ENCODE measurements around the gene KIF6. TPM values are rescaled to one million over a fixed set of nuclear protein-coding genes. Genes with fewer than 3 reads are reported as not detected.

KIF6 gene
- total RNA-seq, 4 donors from 2014 or later, result 0.19 to 0.38 TPM; not detected in 2

- ATAC-seq (ENCODE audit: low FRiP score) (no peak), DNase-seq (ENCODE audit: low spot score) (no peak)
- TF ChIP-seq CTCF (IDR thresholded peaks at IDR 0.05), result no peak
Measured at GRCh38 chr6:39428816-39429215, 296.4 kb downstream of the KIF6 start.

GRCh38 chr6:39428152-39428551 is 297.1 kb downstream of the KIF6 start:
- DNase-seq (ENCODE audit: low spot score) (no peak), ATAC-seq (ENCODE audit: low FRiP score) (no peak)
- TF ChIP-seq CTCF (IDR thresholded peaks at IDR 0.05), result no peak

- ATAC-seq (ENCODE audit: low FRiP score) (peak; percentile 58), DNase-seq (ENCODE audit: low spot score) (no peak)
- no peak for TF ChIP-seq CTCF (IDR thresholded peaks at IDR 0.05)
Measured at GRCh38 chr6:39426073-39426456, 299.1 kb downstream of the KIF6 start.

- no peak for ATAC-seq (ENCODE audit: low FRiP score)
- TF ChIP-seq CTCF (IDR thresholded peaks at IDR 0.05), result no peak
- DNase-seq (ENCODE audit: low spot score), result no peak
Measured at GRCh38 chr6:39425346-39426072, 299.7 kb downstream of the KIF6 start.

GRCh38 chr6:39424831-39425230 is 300.4 kb downstream of the KIF6 start:
- TF ChIP-seq CTCF (IDR thresholded peaks at IDR 0.05), result no peak
- ATAC-seq (ENCODE audit: low FRiP score), result no peak
- DNase-seq (ENCODE audit: low spot score), result no peak

- ATAC-seq (ENCODE audit: low FRiP score) (no peak), DNase-seq (ENCODE audit: low spot score) (no peak)
- no peak for TF ChIP-seq CTCF (IDR thresholded peaks at IDR 0.05)
Measured at GRCh38 chr6:39422238-39422637, 303.0 kb downstream of the KIF6 start.

All from omental fat pad (tissue), 4 donors.